Measurements from ENCODE around the gene GULP1. TPM values are rescaled to one million over a fixed set of nuclear protein-coding genes. Genes with fewer than 3 reads are reported as not detected.

Gene GULP1
- total RNA-seq, 4 donors from 2014 or later = 43.3 to 64.8 (median 50.3) TPM

DNA sequence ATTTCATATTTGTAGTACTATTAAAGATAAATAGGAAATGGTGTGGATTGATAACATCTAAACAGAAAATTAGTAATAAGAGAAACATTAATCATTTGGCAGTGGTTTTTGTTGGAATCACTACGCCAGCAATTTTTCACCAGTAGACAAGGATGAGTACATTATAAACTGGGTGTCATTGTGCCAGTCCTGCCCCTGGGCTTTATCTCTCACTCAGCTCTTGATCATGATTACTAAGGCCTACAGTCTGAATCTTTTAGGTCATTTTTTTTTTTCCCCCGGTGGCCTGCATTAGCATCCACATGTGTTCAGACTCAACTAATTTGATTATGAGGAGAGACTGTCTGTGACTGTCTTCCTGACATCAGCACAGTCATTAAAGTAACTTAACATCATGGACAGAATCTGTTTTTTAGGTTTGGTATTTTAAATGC lies 16.2 kb downstream of the GULP1 start:
- no peaks in the 10 kb centered on the region for H3K9me3 ChIP-seq
- H3K36me3 ChIP-seq = no peaks in the 10 kb centered on the region
- 72 to 87% methylated on average over 2 of the region's 2 CpGs for WGBS, 2 donors (ENCODE audit: low coverage in 1 of 2)
- peaks cover 0 to 17% (median 0%) of the 10 kb centered on the region in 3 donors for H3K4me1 ChIP-seq
- TF ChIP-seq POLR2AphosphoS5 (IDR thresholded peaks at IDR 0.05) (no peak), POLR2A (IDR thresholded peaks at IDR 0.05) (no peak), EP300 (IDR thresholded peaks at IDR 0.05) (no peak)
- TF ChIP-seq, protein P1, sequence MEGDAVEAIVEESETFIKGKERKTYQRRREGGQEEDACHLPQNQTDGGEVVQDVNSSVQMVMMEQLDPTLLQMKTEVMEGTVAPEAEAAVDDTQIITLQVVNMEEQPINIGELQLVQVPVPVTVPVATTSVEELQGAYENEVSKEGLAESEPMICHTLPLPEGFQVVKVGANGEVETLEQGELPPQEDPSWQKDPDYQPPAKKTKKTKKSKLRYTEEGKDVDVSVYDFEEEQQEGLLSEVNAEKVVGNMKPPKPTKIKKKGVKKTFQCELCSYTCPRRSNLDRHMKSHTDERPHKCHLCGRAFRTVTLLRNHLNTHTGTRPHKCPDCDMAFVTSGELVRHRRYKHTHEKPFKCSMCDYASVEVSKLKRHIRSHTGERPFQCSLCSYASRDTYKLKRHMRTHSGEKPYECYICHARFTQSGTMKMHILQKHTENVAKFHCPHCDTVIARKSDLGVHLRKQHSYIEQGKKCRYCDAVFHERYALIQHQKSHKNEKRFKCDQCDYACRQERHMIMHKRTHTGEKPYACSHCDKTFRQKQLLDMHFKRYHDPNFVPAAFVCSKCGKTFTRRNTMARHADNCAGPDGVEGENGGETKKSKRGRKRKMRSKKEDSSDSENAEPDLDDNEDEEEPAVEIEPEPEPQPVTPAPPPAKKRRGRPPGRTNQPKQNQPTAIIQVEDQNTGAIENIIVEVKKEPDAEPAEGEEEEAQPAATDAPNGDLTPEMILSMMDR (IDR thresholded peaks at IDR 0.05) = no peak
- no peak overlapping the region for H3K4me3 ChIP-seq
- H3K27ac ChIP-seq = no peak overlapping the region
- no peaks in the 10 kb centered on the region for H3K27me3 ChIP-seq
- ATAC-seq = no peak

DNA sequence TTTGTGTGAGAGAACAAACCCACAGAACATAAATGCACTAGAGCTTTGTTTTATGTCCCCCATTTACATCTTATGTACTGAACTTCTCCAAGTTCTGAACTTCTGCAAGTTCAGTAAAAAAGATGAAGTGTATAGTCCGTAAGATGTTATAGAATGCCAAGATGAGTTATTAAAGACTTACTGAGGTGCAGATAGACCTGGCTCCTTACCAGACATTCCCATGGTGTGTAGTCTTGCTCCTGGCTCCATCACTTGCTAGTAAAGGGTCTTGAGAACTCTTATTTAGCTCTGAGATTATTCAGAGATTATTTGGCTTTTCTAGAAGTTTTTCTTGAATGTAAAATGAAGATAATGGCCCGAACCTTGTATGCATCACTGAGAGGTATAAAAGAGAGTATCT lies 16.8 kb downstream of the GULP1 start:
- Histone ChIP-seq H3K36me3 (no peaks in the 10 kb centered on the region), H3K9me3 (no peaks in the 10 kb centered on the region), H3K4me3 (no peak overlapping the region), H3K27ac (no peak overlapping the region), H3K27me3 (no peaks in the 10 kb centered on the region), H3K4me1 (peaks cover 0 to 17% (median 0%) of the 10 kb centered on the region in 3 donors)
- ATAC-seq = no peak
- TF ChIP-seq POLR2A (IDR thresholded peaks at IDR 0.05) (no peak), POLR2AphosphoS5 (IDR thresholded peaks at IDR 0.05) (no peak)
- TF ChIP-seq, protein P1 (IDR thresholded peaks at IDR 0.05) = no peak
- WGBS, 2 donors (ENCODE audit: low coverage in 1 of 2) = 64 to 82% methylated on average over 2 of the region's 2 CpGs

DNA sequence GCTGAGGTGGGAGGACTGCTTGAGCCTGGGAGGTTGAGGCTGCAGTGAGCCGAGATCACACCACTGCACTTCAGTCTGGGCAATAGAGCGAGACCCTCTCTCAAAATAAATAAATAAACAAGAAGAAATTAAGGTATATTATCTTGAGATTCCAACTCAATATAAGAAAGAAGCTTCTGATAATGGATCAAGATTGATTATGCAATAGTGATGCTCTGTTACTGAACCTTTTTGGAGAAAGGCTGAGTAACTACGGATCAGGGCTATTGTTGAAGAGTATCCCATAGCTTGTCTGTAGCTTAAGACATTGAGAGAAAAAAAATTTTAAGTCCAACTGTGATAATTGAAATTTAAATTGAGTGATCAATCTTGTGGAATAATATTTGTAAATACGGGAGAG lies 17.7 kb downstream of the GULP1 start:
- TF ChIP-seq, protein P1 (IDR thresholded peaks at IDR 0.05) = no peak
- TF ChIP-seq EP300 (IDR thresholded peaks at IDR 0.05) = no peak
- TF ChIP-seq POLR2AphosphoS5 (IDR thresholded peaks at IDR 0.05) = no peak
- no peak for TF ChIP-seq POLR2A (IDR thresholded peaks at IDR 0.05)
- no peaks in the 10 kb centered on the region for H3K9me3 ChIP-seq
- WGBS, 2 donors (ENCODE audit: low coverage in 1 of 2) = 65 to 94% methylated on average over 2 to 4 of the region's 4 CpGs

DNA sequence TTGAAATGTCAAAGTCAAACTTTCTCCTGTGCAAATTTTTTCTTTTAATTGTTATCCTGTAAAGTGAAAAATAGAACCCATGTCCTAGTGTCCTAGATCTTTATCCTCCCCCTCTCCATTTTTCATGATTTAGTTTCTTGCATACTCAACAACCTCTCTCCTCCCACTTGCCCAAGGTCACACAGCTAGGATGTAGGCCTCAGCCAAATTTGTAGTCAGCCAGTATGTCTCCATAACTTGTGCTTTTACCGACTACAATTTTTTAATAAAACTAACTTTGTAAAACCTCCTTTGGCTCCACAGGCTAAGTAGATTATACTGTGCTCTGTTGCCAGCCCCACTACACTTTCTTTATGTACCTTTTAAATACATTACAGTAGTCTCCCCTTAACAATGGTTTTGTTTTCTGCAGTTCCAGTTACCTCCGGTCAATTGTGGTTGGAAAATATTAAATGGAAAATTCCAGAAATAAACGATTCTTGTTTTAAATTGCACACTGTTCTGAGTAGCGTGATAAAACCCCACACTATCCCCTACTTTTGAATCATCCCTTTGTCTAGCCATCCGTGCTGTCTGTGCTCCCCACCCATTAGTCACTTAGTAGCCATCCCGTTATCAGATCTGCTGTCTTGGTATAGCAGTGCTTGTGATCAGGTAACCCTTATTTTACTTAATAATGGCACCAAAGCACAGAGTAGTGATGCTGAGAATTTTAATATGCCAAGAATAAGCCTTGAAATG lies 22.8 kb downstream of the GULP1 start:
- no peak for TF ChIP-seq EP300 (IDR thresholded peaks at IDR 0.05)
- no peak for TF ChIP-seq POLR2A (IDR thresholded peaks at IDR 0.05)
- TF ChIP-seq, protein P1 (IDR thresholded peaks at IDR 0.05) = no peak
- TF ChIP-seq POLR2AphosphoS5 (IDR thresholded peaks at IDR 0.05) = no peak
- no peak for ATAC-seq
- Histone ChIP-seq H3K9me3 (peaks cover 0 to 5% (median 0%) of the 10 kb centered on the region in 3 donors), H3K36me3 (no peaks in the 10 kb centered on the region), H3K27me3 (no peaks in the 10 kb centered on the region), H3K4me3 (no peak overlapping the region), H3K4me1 (no peaks in the 10 kb centered on the region), H3K27ac (no peak overlapping the region)
- WGBS, 2 donors (ENCODE audit: low coverage in 1 of 2) = 82 to 84% methylated on average over 6 of the region's 6 CpGs

More for the DNA sequence above, 17.7 kb downstream of the GULP1 start:
- Histone ChIP-seq H3K4me3 (no peak overlapping the region), H3K36me3 (no peaks in the 10 kb centered on the region), H3K27ac (no peak overlapping the region), H3K4me1 (peaks cover 0 to 12% (median 0%) of the 10 kb centered on the region in 3 donors), H3K27me3 (no peaks in the 10 kb centered on the region)
- ATAC-seq = no peak

DNA sequence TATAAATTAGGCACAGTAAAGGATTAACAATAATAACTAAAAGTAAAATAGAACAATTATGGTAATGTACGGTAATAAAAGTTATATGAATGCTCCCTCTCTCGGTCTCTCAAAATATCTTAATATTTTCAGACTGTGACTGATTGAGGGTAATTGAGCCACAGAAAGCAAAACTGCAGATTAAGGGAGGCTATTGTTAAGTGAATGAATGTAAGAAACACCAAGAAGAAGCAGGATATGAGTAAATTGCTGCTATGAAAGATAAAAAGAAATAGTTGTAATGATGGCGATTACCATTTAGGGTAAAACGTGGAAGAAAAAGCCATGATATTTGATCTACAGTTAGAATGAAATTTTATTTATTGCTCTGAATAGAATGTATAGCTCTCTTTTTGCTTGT lies 24.1 kb downstream of the GULP1 start:
- WGBS, 2 donors (ENCODE audit: low coverage in 1 of 2) = 83 to 94% methylated on average over 4 of the region's 4 CpGs

More for the DNA sequence above, 24.1 kb downstream of the GULP1 start:
- Histone ChIP-seq H3K4me3 (no peak overlapping the region), H3K4me1 (no peaks in the 10 kb centered on the region), H3K27ac (no peak overlapping the region), H3K36me3 (no peaks in the 10 kb centered on the region), H3K27me3 (no peaks in the 10 kb centered on the region), H3K9me3 (peaks cover 0 to 5% (median 0%) of the 10 kb centered on the region in 3 donors)
- TF ChIP-seq, protein P1 (IDR thresholded peaks at IDR 0.05) = no peak
- TF ChIP-seq EP300 (IDR thresholded peaks at IDR 0.05) (no peak), POLR2A (IDR thresholded peaks at IDR 0.05) (no peak), POLR2AphosphoS5 (IDR thresholded peaks at IDR 0.05) (no peak)
- ATAC-seq = no peak
